Activated CD8-positive, alpha-beta memory T cell treated with anti-CD3 and anti-CD28 coated beads, Interleukin-2, amount 50 U/mL, for 24 hours (primary cell): Measurements from ENCODE around the gene ACTRT2.

Experiments
- DNase-seq: peaks from one replicate; pipeline ENCODE4 v3.0.0-alpha.2; 2020; ENCODE audit errors: extremely low read depth

ACTRT2 gene

DNA sequence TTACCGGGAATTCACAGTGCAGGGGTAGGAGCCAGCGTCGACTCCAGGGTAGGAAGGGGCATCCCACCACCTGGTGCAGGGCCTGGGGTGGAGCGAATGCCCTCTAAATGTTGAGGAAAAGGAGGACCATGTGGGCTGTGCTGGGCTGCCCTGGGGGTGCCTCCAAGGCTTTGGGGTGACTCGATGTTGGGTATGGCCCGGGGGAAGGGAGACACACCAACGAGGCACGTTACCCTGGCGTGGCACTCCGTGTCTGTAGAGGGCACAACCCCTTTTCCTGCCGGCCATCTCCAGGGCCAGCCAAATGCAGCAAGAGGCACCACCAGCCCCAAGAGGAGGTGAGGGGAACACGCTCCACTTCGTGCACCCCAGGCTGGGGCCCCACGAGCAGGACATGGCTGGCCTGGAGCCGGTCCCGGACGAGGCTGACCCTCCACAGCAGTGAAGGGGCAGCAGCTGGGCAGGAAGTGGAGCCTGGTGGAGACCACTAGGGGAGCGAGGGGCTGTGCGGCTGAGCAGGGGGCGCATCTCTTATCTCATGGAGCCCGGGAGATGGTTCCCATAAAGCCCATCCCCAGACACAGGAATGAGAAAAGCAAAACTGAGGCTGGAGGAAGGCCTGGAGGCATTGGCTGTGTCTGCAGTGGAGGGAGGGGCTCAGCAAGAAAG is 11.2 kb downstream of the ACTRT2 start:
- no peak for DNase-seq

DNA sequence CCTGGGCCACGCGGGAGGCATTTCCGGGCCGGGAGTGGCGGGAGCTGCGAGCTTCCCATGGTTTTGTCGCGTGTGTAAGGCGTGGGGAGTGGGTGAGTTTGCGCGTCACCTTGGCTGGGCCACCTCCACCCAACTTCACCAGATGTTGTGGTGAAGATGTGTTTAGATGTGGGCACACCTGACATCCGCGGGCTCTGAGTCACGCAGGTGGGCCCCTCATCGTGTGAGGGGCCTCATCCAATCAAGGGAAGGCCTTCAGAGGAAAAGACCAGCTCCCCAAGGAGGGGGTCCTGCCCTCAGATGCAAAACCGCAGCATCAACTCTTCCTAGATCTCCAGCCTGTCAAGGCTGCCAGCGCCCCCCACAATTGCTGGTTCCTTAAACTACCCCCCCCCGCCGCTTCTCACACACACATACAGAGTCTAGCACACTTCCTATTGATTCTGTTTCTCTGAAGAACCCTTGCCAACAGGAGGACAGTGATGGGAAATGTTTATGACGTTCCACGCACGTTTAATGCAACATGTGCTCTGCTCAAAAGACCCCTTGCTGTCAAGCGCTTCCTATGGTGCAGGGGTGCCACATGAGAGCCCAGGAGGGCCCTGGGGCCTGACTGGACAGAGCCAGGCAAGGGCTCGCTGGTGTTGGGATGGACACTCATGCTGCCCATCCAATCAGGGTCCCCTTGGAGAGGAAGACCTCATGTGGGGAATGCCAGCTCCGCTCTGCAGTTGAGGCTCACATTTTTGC is 11.9 kb downstream of the ACTRT2 start:
- no peak for DNase-seq

DNA sequence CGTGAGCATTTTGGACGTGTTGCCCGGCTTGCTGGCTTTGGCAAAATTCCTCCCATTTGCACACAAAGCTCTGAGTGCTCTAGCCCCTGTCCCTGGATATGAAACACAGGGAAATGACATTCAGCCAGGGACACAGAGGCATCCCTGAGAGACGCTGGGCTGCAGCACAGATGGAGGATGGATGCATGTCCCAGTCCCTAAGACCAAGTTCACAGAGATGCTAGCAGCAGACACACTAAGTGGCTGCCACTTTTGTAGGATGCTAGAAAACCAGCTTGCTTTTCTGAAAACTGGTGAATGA is 12.5 kb downstream of the ACTRT2 start:
- DNase-seq = no peak

- no peak for DNase-seq
Measured at GRCh38 chr1:3034162-3034561, 12.9 kb downstream of the ACTRT2 start.

- no peak for DNase-seq
Measured at GRCh38 chr1:3034728-3035562, 13.7 kb downstream of the ACTRT2 start.

GRCh38 chr1:3035563-3036446 is 14.5 kb downstream of the ACTRT2 start:
- DNase-seq = no peak

DNA sequence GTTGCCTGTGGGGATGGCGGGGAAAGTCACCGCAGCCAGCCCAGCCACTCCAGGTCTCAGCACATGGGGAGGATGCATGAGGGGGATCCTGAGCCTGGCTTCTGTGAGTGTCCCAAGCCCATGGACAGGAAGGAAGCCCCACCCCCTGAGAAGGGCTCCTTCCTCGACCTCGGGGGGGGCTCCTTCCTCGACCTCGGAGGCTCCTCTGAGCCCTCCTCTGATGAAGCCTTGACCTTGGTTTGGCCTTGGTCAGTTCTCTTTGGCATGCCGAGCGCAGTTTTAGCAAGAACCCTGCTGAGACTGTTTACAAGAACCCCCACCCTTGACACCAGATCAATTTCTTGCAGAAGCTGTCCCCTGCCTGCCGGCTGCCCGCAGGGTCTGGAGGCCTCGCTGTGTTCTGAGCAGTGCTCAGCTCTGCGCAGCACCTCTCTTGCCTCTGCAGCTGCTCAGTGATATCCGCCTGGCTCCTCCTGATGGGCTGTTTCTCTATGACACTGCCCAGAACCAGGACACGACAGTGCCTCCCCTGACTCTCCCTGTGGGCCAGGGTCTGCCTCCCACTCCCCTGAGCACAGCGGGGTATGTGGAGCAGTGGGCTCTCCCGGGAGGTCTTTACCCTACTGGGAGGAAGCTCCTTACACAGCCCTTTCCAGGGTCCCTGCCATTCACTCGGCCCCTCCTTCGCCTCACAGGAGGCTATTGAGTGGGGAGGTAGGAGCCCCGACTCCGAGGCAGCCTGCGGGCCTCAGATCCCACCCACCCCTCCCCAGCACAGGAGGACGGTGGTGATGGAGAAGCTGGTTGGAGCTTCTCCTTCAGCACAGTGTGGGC is 15.4 kb downstream of the ACTRT2 start:
- DNase-seq = no peak

DNA sequence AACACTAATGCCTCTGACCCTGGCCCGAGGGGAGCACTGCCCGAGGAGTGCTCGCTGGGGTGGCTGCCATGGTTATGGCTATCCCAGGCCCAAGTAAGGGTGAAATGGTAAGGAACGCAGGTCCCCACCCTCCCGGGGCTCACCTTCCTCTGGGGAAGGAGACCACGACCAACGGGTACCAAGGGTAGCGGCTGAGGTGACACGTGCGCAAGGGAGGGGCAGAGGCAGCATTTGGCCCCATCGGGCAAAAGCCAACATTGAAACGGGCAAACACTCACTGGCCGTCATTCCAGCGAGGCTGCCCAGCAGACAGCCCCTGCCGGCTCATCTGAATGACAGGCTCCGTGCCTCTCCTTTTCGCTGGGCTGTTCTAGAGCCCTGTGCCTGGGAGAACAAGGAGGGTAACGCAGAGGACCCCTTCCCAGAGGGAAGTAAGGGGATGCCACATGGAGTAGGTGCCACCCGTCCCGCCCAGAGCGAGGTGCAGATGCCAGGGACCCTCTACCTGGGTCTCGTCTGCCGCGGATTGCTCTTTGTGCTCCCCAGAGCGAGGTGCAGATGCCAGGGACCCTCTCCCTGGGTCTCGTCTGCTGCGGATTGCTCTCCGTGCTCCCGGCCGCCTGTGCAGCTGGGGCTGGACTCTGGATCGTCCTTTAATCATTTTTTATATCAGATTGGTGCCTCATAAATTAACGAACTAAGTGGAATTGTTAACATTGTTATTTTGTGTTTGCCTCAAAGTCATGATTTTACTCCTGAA is 16.2 kb downstream of the ACTRT2 start:
- no peak for DNase-seq

DNA sequence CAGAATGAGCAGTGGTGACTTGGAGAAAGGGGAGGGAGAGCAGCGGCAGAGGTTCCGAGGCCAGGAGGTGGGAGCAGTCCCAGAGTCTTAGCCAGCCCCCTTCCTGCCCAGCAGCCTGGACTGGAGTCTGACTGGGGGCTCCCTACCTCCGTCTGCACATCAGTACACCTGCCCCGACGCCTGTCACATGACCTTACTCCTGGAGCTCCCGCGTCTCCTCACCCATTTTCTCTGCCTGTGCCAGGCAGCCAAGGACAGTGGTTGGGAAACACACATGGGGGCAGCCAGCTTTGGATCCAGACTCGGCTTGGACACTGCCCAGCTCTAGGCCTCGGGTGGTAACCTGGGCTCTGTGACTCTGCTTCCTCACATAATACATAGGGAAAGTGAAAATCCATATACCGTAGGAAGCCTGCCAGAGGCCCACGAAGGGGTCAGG is 16.9 kb downstream of the ACTRT2 start:
- DNase-seq = no peak

GRCh38 chr1:3038571-3039181 is 17.4 kb downstream of the ACTRT2 start:
- no peak for DNase-seq

DNA sequence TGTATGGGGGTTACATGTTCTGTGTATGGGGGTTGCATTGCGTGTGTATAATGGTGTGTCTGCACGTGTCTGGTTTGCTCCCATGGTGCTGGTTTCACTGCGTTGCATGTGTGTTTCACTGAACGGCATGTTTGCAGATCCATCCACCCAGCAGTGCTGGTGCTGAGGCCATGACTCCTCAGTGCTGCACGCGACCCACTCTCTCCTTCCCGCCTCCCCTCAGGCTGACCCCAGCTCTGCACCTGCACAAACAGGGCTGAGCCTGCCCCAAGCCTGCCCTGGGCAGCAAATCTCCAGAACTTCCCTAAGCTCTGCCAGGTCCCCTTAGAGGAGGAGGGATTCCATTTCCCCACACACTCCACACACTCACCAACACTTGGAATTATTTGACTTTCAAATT is 18.7 kb downstream of the ACTRT2 start:
- no peak for DNase-seq

- DNase-seq = no peak
Measured at GRCh38 chr1:3042481-3042880, 21.2 kb downstream of the ACTRT2 start.

GRCh38 chr1:3049164-3049563 is 27.9 kb downstream of the ACTRT2 start:
- no peak for DNase-seq

- DNase-seq = no peak
Measured at GRCh38 chr1:3049905-3050304, 28.6 kb downstream of the ACTRT2 start.

- no peak for DNase-seq
Measured at GRCh38 chr1:3050603-3051002, 29.3 kb downstream of the ACTRT2 start.

DNA sequence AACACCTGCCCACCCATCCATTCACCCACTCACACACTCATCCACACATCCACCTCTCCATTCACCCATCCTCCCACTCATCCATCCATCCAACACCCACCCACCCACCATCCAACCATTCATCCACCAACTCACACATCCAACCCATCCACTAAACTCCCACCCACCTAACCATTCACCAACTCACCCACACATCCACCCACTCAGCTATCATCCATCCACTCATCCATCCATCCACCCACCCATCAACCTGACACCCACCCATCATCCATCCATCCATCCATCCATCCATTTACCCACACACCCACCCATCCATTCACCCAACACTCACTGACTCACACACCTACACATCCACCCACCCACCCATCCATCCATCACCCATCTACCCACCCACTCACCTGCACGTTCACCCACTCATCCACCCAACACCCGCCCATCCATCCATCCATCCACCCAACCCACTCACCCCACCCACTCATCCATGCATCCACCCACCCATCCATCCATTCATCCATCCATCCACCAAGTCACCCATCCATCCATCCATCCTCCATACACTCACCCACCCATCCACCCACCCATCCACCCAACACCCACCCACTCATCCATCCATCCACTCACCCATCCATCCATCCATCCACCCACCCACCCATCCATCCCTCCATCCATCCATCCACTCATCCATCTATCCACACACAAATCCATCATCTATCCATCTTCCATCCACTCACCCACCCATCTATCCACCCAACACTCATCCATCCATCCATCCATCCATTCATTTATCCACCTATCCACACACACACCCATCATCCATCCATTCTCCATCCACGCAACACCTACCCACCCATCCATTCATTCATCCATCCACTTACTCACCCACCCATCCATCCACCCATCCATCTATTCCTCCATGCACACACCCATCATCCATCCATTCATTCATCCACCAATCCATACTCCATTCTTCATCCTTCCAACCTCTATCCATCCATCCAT is 30.3 kb downstream of the ACTRT2 start:
- no peak for DNase-seq

GRCh38 chr1:3052501-3052900 is 31.2 kb downstream of the ACTRT2 start:
- no peak for DNase-seq

DNA sequence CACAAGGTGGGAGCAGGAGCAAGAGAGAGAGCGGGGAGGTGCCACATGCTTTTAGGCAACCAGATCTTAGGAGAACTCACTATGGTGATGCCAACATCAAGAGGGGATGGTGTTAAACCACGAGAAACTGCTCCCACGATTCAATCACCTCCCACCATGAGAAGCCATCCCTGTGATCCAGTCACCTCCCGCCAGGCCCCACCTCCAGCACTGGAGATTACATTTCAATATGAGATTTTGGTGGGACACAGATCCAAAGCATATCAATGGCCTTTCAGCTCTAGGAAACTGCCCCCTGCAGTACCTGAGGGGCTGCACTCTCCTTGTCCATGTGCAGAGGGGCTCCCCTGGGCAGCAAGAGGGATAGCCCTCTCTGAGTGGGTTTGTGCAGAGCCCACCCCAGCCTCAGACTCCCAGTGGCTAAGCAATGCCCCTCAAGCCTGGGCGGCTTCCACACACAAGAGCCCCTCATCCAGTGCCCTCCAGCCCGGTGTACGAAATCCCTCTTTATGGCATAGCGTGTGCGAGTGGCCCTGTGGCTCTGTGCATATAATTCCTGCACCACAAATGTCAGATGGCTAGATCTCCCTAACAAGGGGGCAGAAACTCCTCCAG is 32.2 kb downstream of the ACTRT2 start:
- no peak for DNase-seq
